Measurements from ENCODE around the gene IMPDH1.
A peak's percentile ranks its signal among the peaks of the same experiment; 100 is the strongest.

Gene IMPDH1

GRCh38 chr7:128407233-128407589 lies 2.6 kb downstream of the IMPDH1 start:
- ChIA-PET CTCF (interaction anchor here (0.8 to 42.8 kb wide), 4 partner anchors 8 to 365 kb away, joined by 3 to 963 read pairs (median 490); partner anchors contain the start of gene IMPDH1), POLR2A (no interaction called here)
- DNase-seq (ENCODE audit: extremely low spot score) = no peak
- no peak for TF ChIP-seq CTCF (IDR thresholded peaks at IDR 0.05; ENCODE audit: control extremely low read depth, extremely low read depth, low read depth, missing control alignments)

- TF ChIP-seq CTCF (IDR thresholded peaks at IDR 0.05; ENCODE audit: control extremely low read depth, extremely low read depth, low read depth, missing control alignments) = no peak
- DNase-seq (ENCODE audit: extremely low spot score) = no peak
- CTCF ChIA-PET = interaction anchor here (2.7 to 42.8 kb wide), 4 partner anchors 7 to 54 kb away, joined by 18 to 963 read pairs (median 494); partner anchors contain the start of gene IMPDH1
- POLR2A ChIA-PET = no interaction called here
Measured at GRCh38 chr7:128406314-128407232, 3.2 kb downstream of the IMPDH1 start.

- CTCF ChIA-PET = interaction anchor here (1.2 to 42.8 kb wide), 5 partner anchors 7 to 58 kb away, joined by 3 to 963 read pairs (median 26); partner anchors contain the start of gene IMPDH1
- peak; percentile 85 for DNase-seq (ENCODE audit: extremely low spot score)
- peak; percentile 7 for TF ChIP-seq CTCF (IDR thresholded peaks at IDR 0.05; ENCODE audit: control extremely low read depth, extremely low read depth, low read depth, missing control alignments)
- POLR2A ChIA-PET = no interaction called here
Measured at GRCh38 chr7:128405471-128406313, 4.1 kb downstream of the IMPDH1 start.

- ChIA-PET CTCF (interaction anchor here (1.2 to 42.8 kb wide), 5 partner anchors 6 to 58 kb away, joined by 3 to 963 read pairs (median 26); partner anchors contain the start of gene IMPDH1), POLR2A (interaction anchor here (0.6 kb wide), 1 partner anchor 487 kb away, joined by 5 read pairs; no protein-coding TSS in a partner anchor)
- no peak for DNase-seq (ENCODE audit: extremely low spot score)
- no peak for TF ChIP-seq CTCF (IDR thresholded peaks at IDR 0.05; ENCODE audit: control extremely low read depth, extremely low read depth, low read depth, missing control alignments)
Measured at GRCh38 chr7:128404886-128405470, 4.8 kb downstream of the IMPDH1 start.

- ChIA-PET CTCF (interaction anchor here (1.4 to 42.8 kb wide), 4 partner anchors 5 to 56 kb away, joined by 3 to 963 read pairs (median 494); partner anchors contain the start of gene IMPDH1), POLR2A (interaction anchor here (0.6 kb wide), 1 partner anchor 488 kb away, joined by 5 read pairs; no protein-coding TSS in a partner anchor)
- TF ChIP-seq CTCF (IDR thresholded peaks at IDR 0.05; ENCODE audit: control extremely low read depth, extremely low read depth, low read depth, missing control alignments) = no peak
- no peak for DNase-seq (ENCODE audit: extremely low spot score)
Measured at GRCh38 chr7:128404143-128404681, 5.6 kb downstream of the IMPDH1 start.
